Lower lobe of right lung (tissue), 2 donors: ENCODE measurements around the gene DBNL. TPM values are rescaled to one million over a fixed set of nuclear protein-coding genes. Genes with fewer than 3 reads are reported as not detected.
A peak's percentile ranks its signal among the peaks of the same experiment; 100 is the strongest.

Experiments used
- ATAC-seq, 2 donors: fragments of 200-7000 bp; cut with Tn5 transposase; one replicate each; pipeline ENCODE4 v1.9.1; 2020 to 2022; ENCODE audit warnings: mild to moderate bottlenecking in 2 of 2, moderate library complexity in 2 of 2
- DNase-seq: peaks from one replicate; pipeline ENCODE4 v3.0.0-alpha.2; 2020
- H3K27ac ChIP-seq: fragments of 200-600 bp; one replicate; pipeline ENCODE4 v1.8.0; 2022
- H3K27me3 ChIP-seq: fragments of 200-600 bp; one replicate; pipeline ENCODE4 v1.8.0; 2022; ENCODE audit warnings: low read depth
- H3K36me3 ChIP-seq: fragments of 200-600 bp; one replicate; pipeline ENCODE4 v1.8.0; 2022; ENCODE audit warnings: mild to moderate bottlenecking
- H3K4me1 ChIP-seq: fragments of 200-600 bp; one replicate; pipeline ENCODE4 v1.8.0; 2022
- H3K4me3 ChIP-seq: fragments of 200-600 bp; one replicate; pipeline ENCODE4 v1.8.0; 2022; ENCODE audit warnings: mild to moderate bottlenecking
- H3K9me3 ChIP-seq: fragments of 200-600 bp; one replicate; pipeline ENCODE4 v1.8.0; 2022
- CTCF ChIP-seq: fragments of 200-600 bp; IDR thresholded peaks from one replicate; pipeline ENCODE4 v1.8.0; 2022; ENCODE audit warnings: antibody characterized with exemption, mild to moderate bottlenecking
- intact Hi-C: fragments of 100-400 bp; cut with DNase I; formaldehyde crosslinking; loops from one replicate; pipeline ENCODE4 v1.11.0; 2022
- total RNA-seq: library from RNA; stranded (reverse); fragmentation: NEBNext Ultra II Directional; extraction: Animal tissue kit (Norgen Biotek cat#: 25700); gene quantifications from one replicate; pipeline ENCODE4 v1.2.1, GENCODE V29; 2021
- donor health status: DM: no; HTN: yes; CAD: no; lungs with severe emphysema.

The DBNL gene
- total RNA-seq, 1 donor from 2014 or later = 109 TPM

- intact Hi-C loops = no loop called here
- peaks cover 21% of the 10 kb centered on the region for H3K36me3 ChIP-seq
- H3K4me3 ChIP-seq = peak within 1 kb of the TSS; percentile 59
- DNase-seq (no peak), ATAC-seq (peak; percentile 36 to 37)
- peaks cover 20% of the 10 kb centered on the region for H3K27me3 ChIP-seq
- H3K4me1 ChIP-seq = peaks cover 4% of the 10 kb centered on the region
- H3K9me3 ChIP-seq = no peaks in the 10 kb centered on the region
- TF ChIP-seq CTCF = no peak
- H3K27ac ChIP-seq = peak within 1 kb of the TSS; percentile 81
Observed at GRCh38 chr7:44103923-44104859, 59.7 kb downstream of the DBNL start, which contains the start of gene AEBP1. AEBP1 (plus strand) TSS chr7:44104345; CDS start chr7:44104666, 321 bp downstream.

- ATAC-seq = peak; percentile 3 to 15
- no peak for DNase-seq
- Histone ChIP-seq H3K9me3 (no peaks in the 10 kb centered on the region), H3K27ac (peak overlapping the region; percentile 81), H3K27me3 (peaks cover 20% of the 10 kb centered on the region), H3K4me3 (peak overlapping the region; percentile 59), H3K36me3 (peaks cover 30% of the 10 kb centered on the region), H3K4me1 (peaks cover 4% of the 10 kb centered on the region)
- intact Hi-C loops = no loop called here
- TF ChIP-seq CTCF = no peak
Observed at GRCh38 chr7:44104860-44105771, 60.6 kb downstream of the DBNL start.

- no peak for ATAC-seq
- intact Hi-C loops = no loop called here
- DNase-seq = no peak
- Histone ChIP-seq H3K27me3 (peaks cover 20% of the 10 kb centered on the region), H3K27ac (peak overlapping the region; percentile 81), H3K36me3 (peaks cover 37% of the 10 kb centered on the region), H3K4me1 (peaks cover 4% of the 10 kb centered on the region), H3K9me3 (no peaks in the 10 kb centered on the region), H3K4me3 (peak overlapping the region; percentile 59)
- no peak for TF ChIP-seq CTCF
Observed at GRCh38 chr7:44105832-44106231, 61.3 kb downstream of the DBNL start.

- DNase-seq (no peak), ATAC-seq (no peak)
- no peak for TF ChIP-seq CTCF
- peaks cover 44% of the 10 kb centered on the region for H3K36me3 ChIP-seq
- peaks cover 4% of the 10 kb centered on the region for H3K4me1 ChIP-seq
- peak overlapping the region; percentile 81 for H3K27ac ChIP-seq
- H3K9me3 ChIP-seq = no peaks in the 10 kb centered on the region
- intact Hi-C loops = no loop called here
- H3K4me3 ChIP-seq = peak overlapping the region; percentile 59
- H3K27me3 ChIP-seq = peaks cover 20% of the 10 kb centered on the region
Observed at GRCh38 chr7:44106311-44107065, 62.0 kb downstream of the DBNL start.
